HCT116 (cell line): ENCODE data around the gene TCF7L2.

ENCODE experiments used
- CTCF ChIP-seq, 3 experiments: fragments of 200-600 bp in 1 of 3; sonication (generic) in 1 of 3; IDR thresholded peaks in 2 of 3; conservative IDR thresholded peaks in 1 of 3; 2 replicates each; pipeline ENCODE4 v1.5.1; 2012 to 2017; ENCODE audit warnings: low read depth in 2 of 3, low read length in 2 of 3, antibody characterized with exemption in 1 of 3, borderline replicate concordance in 1 of 3, control low read depth in 1 of 3, mild to moderate bottlenecking in 1 of 3, mixed read lengths in 1 of 3, mixed run types in 1 of 3, moderate library complexity in 1 of 3; ENCODE audit not compliant: insufficient read depth in 1 of 3
- ELF1 ChIP-seq: IDR thresholded peaks from 2 replicates; pipeline ENCODE4 v1.6.1; 2012; ENCODE audit warnings: low read depth, borderline replicate concordance
- EZH2 ChIP-seq: fragments of 200-600 bp; sonication (generic); IDR thresholded peaks from 2 replicates; pipeline ENCODE4 v1.6.1; 2017; ENCODE audit warnings: antibody characterized with exemption, mixed run types
- POLR2A ChIP-seq: IDR thresholded peaks from 2 replicates; pipeline ENCODE4 v1.7.0; 2011; ENCODE audit warnings: borderline replicate concordance; ENCODE audit not compliant: insufficient read depth, insufficient read length; ENCODE audit errors: extremely low read depth
- POLR2AphosphoS5 ChIP-seq: IDR thresholded peaks from 2 replicates; pipeline ENCODE4 v1.6.1; 2011; ENCODE audit warnings: mild to moderate bottlenecking, low read depth, low read length, moderate library complexity

- TF ChIP-seq EZH2 (no peak), ELF1 (no peak), POLR2A (no peak), CTCF (IDR thresholded peaks at IDR 0.05 in 2 of 3, conservative IDR thresholded peaks at IDR 0.05 in 1 of 3; ENCODE audit: borderline replicate concordance in 1 of 3, insufficient read depth in 1 of 3, low read depth in 2 of 3, low read length in 2 of 3) (no peak), POLR2AphosphoS5 (no peak)
Measured at GRCh38 chr10:112962343-112962742, 12.3 kb downstream of the TCF7L2 start.
